Muscle layer of duodenum (tissue), 2 donors: ENCODE measurements around the gene AGXT.
A peak's percentile ranks its signal among the peaks of the same experiment; 100 is the strongest.
"Not testable (repeated sequence)": the region's sequence is repeated elsewhere in the genome, so short reads cannot be mapped to it uniquely, and the experiment has no call there.

Experiments used
- H3K27ac ChIP-seq: one replicate; pipeline ENCODE4 v1.7.0; 2013; ENCODE audit warnings: mild to moderate bottlenecking, low read length
- H3K27me3 ChIP-seq: one replicate; pipeline ENCODE4 v1.7.0; 2013; ENCODE audit warnings: low read depth, mild to moderate bottlenecking, control low read depth, low read length
- H3K36me3 ChIP-seq, 2 donors: one replicate each; pipeline ENCODE4 v1.7.0; 2013; ENCODE audit warnings: low read length in 2 of 2, control low read depth in 1 of 2, mild to moderate bottlenecking in 1 of 2; ENCODE audit not compliant: insufficient read depth in 2 of 2, control insufficient read depth in 1 of 2
- H3K4me1 ChIP-seq, 2 donors: one replicate each; pipeline ENCODE4 v1.7.0; 2013; ENCODE audit warnings: low read length in 2 of 2, mild to moderate bottlenecking in 2 of 2, control low read depth in 1 of 2, moderate library complexity in 1 of 2; ENCODE audit not compliant: insufficient read depth in 2 of 2, control insufficient read depth in 1 of 2
- H3K4me3 ChIP-seq, 2 donors: one replicate each; pipeline ENCODE4 v1.7.0; 2013; ENCODE audit warnings: low read length in 2 of 2, low read depth in 1 of 2, mild to moderate bottlenecking in 1 of 2
- H3K9me3 ChIP-seq, 2 donors: one replicate each; pipeline ENCODE4 v1.7.0; 2013; ENCODE audit warnings: low read length in 2 of 2, control low read depth in 1 of 2, mild to moderate bottlenecking in 1 of 2; ENCODE audit not compliant: control insufficient read depth in 1 of 2
- donor health status: healthy.

AGXT gene

GRCh38 chr2:240832205-240832727, 36.4 kb upstream of the AGXT start:
- Histone ChIP-seq H3K9me3 (no peaks in the 10 kb centered on the region), H3K4me1 (peaks cover 4 to 7% of the 10 kb centered on the region in 2 donors), H3K27me3 (no peaks in the 10 kb centered on the region), H3K36me3 (no peaks in the 10 kb centered on the region), H3K4me3 (peak overlapping the region; percentile 44 to 51), H3K27ac (no peak overlapping the region)

GRCh38 chr2:240832921-240833494, 35.6 kb upstream of the AGXT start:
- H3K4me1 ChIP-seq: peaks cover 4 to 7% of the 10 kb centered on the region in 2 donors
- no peaks in the 10 kb centered on the region for H3K36me3 ChIP-seq
- no peak overlapping the region for H3K4me3 ChIP-seq
- no peaks in the 10 kb centered on the region for H3K9me3 ChIP-seq
- no peak overlapping the region for H3K27ac ChIP-seq
- H3K27me3 ChIP-seq: no peaks in the 10 kb centered on the region

- Histone ChIP-seq H3K9me3 (no peaks in the 10 kb centered on the region), H3K27ac (no peak overlapping the region), H3K36me3 (no peaks in the 10 kb centered on the region), H3K4me3 (no peak overlapping the region), H3K27me3 (no peaks in the 10 kb centered on the region), H3K4me1 (peaks cover 4 to 7% of the 10 kb centered on the region in 2 donors)
Measured at GRCh38 chr2:240833724-240834285, 34.8 kb upstream of the AGXT start.

GRCh38 chr2:240834377-240834975, 34.1 kb upstream of the AGXT start:
- H3K4me1 ChIP-seq: peaks cover 4 to 7% of the 10 kb centered on the region in 2 donors
- no peaks in the 10 kb centered on the region for H3K27me3 ChIP-seq
- no peak overlapping the region for H3K4me3 ChIP-seq
- H3K36me3 ChIP-seq: no peaks in the 10 kb centered on the region
- no peaks in the 10 kb centered on the region for H3K9me3 ChIP-seq
- no peak overlapping the region for H3K27ac ChIP-seq

- Histone ChIP-seq H3K4me1 (peaks cover 4 to 7% of the 10 kb centered on the region in 2 donors), H3K36me3 (no peaks in the 10 kb centered on the region), H3K27ac (no peak overlapping the region), H3K4me3 (no peak overlapping the region), H3K27me3 (peaks cover 4% of the 10 kb centered on the region), H3K9me3 (no peaks in the 10 kb centered on the region)
Measured at GRCh38 chr2:240835528-240835927, 33.1 kb upstream of the AGXT start.

- Histone ChIP-seq H3K27ac (no peak overlapping the region), H3K4me1 (peaks cover under 1% of the 10 kb centered on the region in 2 donors), H3K27me3 (peaks cover 4% of the 10 kb centered on the region), H3K36me3 (no peaks in the 10 kb centered on the region), H3K9me3 (no peaks in the 10 kb centered on the region), H3K4me3 (no peak overlapping the region)
Measured at GRCh38 chr2:240836781-240837467, 31.7 kb upstream of the AGXT start.

- Histone ChIP-seq H3K27ac (no peak overlapping the region), H3K9me3 (no peaks in the 10 kb centered on the region), H3K27me3 (peaks cover 4% of the 10 kb centered on the region), H3K36me3 (no peaks in the 10 kb centered on the region), H3K4me3 (no peak overlapping the region), H3K4me1 (no peaks in the 10 kb centered on the region)
Measured at GRCh38 chr2:240837621-240838020, 31.0 kb upstream of the AGXT start.

- Histone ChIP-seq H3K27ac (no peak overlapping the region), H3K4me3 (no peak overlapping the region), H3K36me3 (no peaks in the 10 kb centered on the region), H3K27me3 (peaks cover 4% of the 10 kb centered on the region), H3K9me3 (no peaks in the 10 kb centered on the region), H3K4me1 (no peaks in the 10 kb centered on the region)
Measured at GRCh38 chr2:240839152-240840143, 29.2 kb upstream of the AGXT start.

GRCh38 chr2:240840435-240841060, 28.1 kb upstream of the AGXT start:
- Histone ChIP-seq H3K27ac (no peak overlapping the region), H3K4me1 (no peaks in the 10 kb centered on the region), H3K9me3 (no peaks in the 10 kb centered on the region), H3K36me3 (no peaks in the 10 kb centered on the region), H3K4me3 (no peak overlapping the region), H3K27me3 (peaks cover 4% of the 10 kb centered on the region)

- H3K4me1 ChIP-seq, H3K9me3 ChIP-seq, H3K27me3 ChIP-seq, H3K27ac ChIP-seq, H3K4me3 ChIP-seq, H3K36me3 ChIP-seq: not testable (repeated sequence)
Measured at GRCh38 chr2:240846309-240846708, 22.3 kb upstream of the AGXT start.
